WERI-Rb-1 (cell line): ENCODE results near the gene EHD1.

Source experiments
- DNase-seq: peaks from one replicate; pipeline ENCODE4 v3.0.0-alpha.2; 2020
- H3K27ac ChIP-seq: fragments of 250-450 bp; sonication (Bioruptor Pico); 2 replicates; pipeline ENCODE4 v1.5.1; 2020; ENCODE audit warnings: mild to moderate bottlenecking, moderate library complexity
- H3K27me3 ChIP-seq: fragments of 250-450 bp; sonication (Bioruptor Pico); 2 replicates; pipeline ENCODE4 v1.5.1; 2021; ENCODE audit warnings: mild to moderate bottlenecking, low read depth, moderate library complexity; ENCODE audit not compliant: insufficient read depth, severe bottlenecking
- H3K36me3 ChIP-seq: fragments of 250-450 bp; sonication (Bioruptor Pico); 2 replicates; pipeline ENCODE4 v1.5.1; 2020; ENCODE audit warnings: mild to moderate bottlenecking, moderate library complexity
- H3K4me3 ChIP-seq: 2 replicates; pipeline ENCODE4 v1.5.1; 2011; ENCODE audit warnings: low read depth, mild to moderate bottlenecking, control low read depth, low read length
- H3K9me3 ChIP-seq: fragments of 250-450 bp; sonication (Bioruptor Pico); 2 replicates; pipeline ENCODE4 v1.5.1; 2021; ENCODE audit warnings: mild to moderate bottlenecking, moderate library complexity; ENCODE audit not compliant: severe bottlenecking
- TF ChIP-seq, protein P1 (sequence below): IDR thresholded peaks from 2 replicates; pipeline ENCODE4 v1.5.1; 2011; ENCODE audit warnings: low read depth, mild to moderate bottlenecking, control low read depth, inconsistent platforms, low read length

EHD1 gene

DNA sequence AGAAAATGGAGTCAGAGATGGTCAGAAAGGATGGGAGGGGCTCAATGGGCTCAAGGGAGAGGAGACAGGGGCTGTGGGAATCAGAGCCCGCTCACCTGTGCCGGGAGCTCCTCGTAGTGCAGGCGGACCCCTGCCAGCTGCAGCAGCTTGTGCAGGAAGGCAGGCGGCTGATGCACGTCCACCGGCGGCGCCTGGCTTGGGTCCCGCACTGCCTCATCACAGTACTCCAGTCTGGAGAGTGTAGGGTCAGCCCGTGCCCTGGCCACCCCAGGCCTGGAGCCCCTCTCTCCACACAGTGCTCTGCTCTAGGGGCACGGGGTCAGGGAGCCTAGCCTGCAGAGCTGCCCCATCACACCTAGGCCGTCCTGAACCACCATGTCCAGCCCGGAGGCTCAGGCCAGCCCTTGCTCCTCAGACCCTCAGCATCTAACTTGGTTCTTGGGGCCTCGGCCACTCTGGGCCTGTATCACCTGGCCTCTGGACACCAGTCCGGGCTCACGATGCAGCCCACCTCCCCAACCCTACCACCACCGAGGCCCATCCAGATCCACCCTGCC is 34.8 kb upstream of the EHD1 start:
- DNase-seq = no peak
- no peaks in the 10 kb centered on the region for H3K27me3 ChIP-seq
- peaks cover 46% of the 10 kb centered on the region for H3K36me3 ChIP-seq
- TF ChIP-seq, protein P1, sequence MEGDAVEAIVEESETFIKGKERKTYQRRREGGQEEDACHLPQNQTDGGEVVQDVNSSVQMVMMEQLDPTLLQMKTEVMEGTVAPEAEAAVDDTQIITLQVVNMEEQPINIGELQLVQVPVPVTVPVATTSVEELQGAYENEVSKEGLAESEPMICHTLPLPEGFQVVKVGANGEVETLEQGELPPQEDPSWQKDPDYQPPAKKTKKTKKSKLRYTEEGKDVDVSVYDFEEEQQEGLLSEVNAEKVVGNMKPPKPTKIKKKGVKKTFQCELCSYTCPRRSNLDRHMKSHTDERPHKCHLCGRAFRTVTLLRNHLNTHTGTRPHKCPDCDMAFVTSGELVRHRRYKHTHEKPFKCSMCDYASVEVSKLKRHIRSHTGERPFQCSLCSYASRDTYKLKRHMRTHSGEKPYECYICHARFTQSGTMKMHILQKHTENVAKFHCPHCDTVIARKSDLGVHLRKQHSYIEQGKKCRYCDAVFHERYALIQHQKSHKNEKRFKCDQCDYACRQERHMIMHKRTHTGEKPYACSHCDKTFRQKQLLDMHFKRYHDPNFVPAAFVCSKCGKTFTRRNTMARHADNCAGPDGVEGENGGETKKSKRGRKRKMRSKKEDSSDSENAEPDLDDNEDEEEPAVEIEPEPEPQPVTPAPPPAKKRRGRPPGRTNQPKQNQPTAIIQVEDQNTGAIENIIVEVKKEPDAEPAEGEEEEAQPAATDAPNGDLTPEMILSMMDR = no peak
- no peak overlapping the region for H3K27ac ChIP-seq
- no peaks in the 10 kb centered on the region for H3K9me3 ChIP-seq
- H3K4me3 ChIP-seq = no peak overlapping the region

GRCh38 chr11:64911689-64912088 is 33.3 kb upstream of the EHD1 start:
- H3K9me3 ChIP-seq = no peaks in the 10 kb centered on the region
- peaks cover 53% of the 10 kb centered on the region for H3K36me3 ChIP-seq
- TF ChIP-seq, protein P1 = no peak
- DNase-seq = no peak
- H3K27me3 ChIP-seq = no peaks in the 10 kb centered on the region
- H3K4me3 ChIP-seq = no peak overlapping the region
- H3K27ac ChIP-seq = no peak overlapping the region

GRCh38 chr11:64911142-64911541 is 32.7 kb upstream of the EHD1 start:
- no peak for DNase-seq
- TF ChIP-seq, protein P1 = no peak
- peaks cover 54% of the 10 kb centered on the region for H3K36me3 ChIP-seq
- H3K4me3 ChIP-seq = no peak overlapping the region
- H3K9me3 ChIP-seq = no peaks in the 10 kb centered on the region
- H3K27me3 ChIP-seq = no peaks in the 10 kb centered on the region
- H3K27ac ChIP-seq = no peak overlapping the region

DNA sequence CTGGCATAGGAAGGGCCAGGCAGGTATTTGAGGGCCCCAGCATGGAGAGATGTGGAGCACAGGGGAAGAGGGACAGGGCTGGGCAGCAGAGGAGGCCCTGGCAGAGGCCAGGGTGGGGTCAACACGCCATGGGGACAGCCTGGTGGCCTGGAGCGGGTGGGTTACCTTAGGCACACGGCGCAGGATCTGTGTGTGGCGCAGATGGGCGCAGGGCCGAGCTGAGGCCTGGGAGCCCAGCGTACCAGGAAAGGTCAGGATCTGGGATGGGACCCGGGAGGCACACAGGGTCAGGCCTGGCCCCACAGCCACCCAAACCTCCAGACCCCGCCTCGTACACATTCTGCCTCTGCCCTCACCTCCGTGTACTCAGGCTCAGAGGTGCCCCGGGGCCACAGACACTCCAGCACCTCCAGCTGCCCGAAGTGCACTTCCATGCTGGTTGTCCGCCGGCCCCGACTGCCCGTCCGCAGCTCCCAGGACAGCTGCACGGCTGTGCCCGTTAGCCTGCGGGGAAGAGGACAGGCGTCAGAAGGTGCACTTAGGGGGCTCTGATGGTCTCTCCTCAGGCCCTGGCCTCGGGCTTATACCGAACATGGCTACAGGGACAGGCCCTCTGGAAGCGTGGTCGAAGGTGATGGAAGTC is 32.2 kb upstream of the EHD1 start:
- no peak for DNase-seq

DNA sequence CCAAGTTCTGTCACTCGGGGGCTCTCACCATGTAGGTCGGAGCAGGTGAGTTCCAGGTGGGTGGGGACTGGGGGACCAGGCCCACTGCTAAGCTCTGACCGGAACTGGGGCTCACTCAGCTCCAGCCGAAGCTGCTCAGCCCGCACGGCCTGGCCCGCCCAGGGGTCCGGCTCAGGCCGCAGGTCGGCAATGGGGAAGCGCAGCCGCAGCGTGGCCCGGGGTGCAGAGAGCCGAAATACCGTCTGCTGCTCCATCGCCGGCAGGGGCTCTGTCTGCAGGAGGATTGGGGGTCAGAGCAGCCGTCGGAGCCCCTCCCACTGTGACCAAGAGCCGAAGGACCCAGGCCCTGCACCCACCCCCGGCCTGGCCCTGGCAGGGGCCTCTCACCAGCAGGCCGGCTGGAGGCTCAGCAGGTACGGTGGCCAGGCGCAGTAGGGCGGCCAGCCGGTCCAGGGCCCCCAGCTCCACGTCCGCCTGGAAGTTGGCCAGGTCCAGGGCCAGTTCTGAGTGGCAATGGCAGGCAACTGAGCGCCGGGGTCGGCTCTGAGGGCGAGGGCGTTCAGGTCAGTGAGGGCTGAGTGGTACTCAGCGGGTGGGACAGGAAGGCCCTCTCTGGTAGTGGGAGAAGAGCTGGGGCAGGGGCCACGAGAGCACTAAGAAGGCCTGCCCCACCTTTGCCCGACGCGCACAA is 31.4 kb upstream of the EHD1 start:
- Histone ChIP-seq H3K4me3 (no peak overlapping the region), H3K27me3 (no peaks in the 10 kb centered on the region), H3K27ac (no peak overlapping the region), H3K9me3 (no peaks in the 10 kb centered on the region), H3K36me3 (peaks cover 66% of the 10 kb centered on the region)
- TF ChIP-seq, protein P1 = no peak
- no peak for DNase-seq

More for the DNA sequence above, 32.2 kb upstream of the EHD1 start:
- Histone ChIP-seq H3K27ac (no peak overlapping the region), H3K9me3 (no peaks in the 10 kb centered on the region), H3K36me3 (peaks cover 59% of the 10 kb centered on the region), H3K27me3 (no peaks in the 10 kb centered on the region), H3K4me3 (no peak overlapping the region)
- TF ChIP-seq, protein P1 = no peak
